HG02571 (cell line): Measurements from ENCODE around the gene RAB11FIP5.

Experiments
- ATAC-seq: cut with Tn5 transposase; IDR thresholded peaks from one replicate; pipeline ENCODE4 v1.9.1; 2021; ENCODE audit warnings: mild to moderate bottlenecking, moderate library complexity; ENCODE audit not compliant: unreplicated experiment

Gene RAB11FIP5

GRCh38 chr2:73035899-73036711 lies 76.6 kb downstream of the RAB11FIP5 start:
- ATAC-seq: no peak

- ATAC-seq: no peak
These were observed 77.9 kb downstream of the RAB11FIP5 start for GRCh38 chr2:73034661-73035375.

- no peak for ATAC-seq
These were observed 78.9 kb downstream of the RAB11FIP5 start for GRCh38 chr2:73033766-73034381.

GRCh38 chr2:73033142-73033765 lies 79.5 kb downstream of the RAB11FIP5 start:
- ATAC-seq: no peak

GRCh38 chr2:73032702-73033097 lies 80.0 kb downstream of the RAB11FIP5 start:
- no peak for ATAC-seq

GRCh38 chr2:73031725-73032701 lies 80.7 kb downstream of the RAB11FIP5 start:
- ATAC-seq: no peak

GRCh38 chr2:73031095-73031678 lies 81.6 kb downstream of the RAB11FIP5 start:
- no peak for ATAC-seq

- ATAC-seq: no peak
These were observed 83.9 kb downstream of the RAB11FIP5 start for GRCh38 chr2:73028841-73029240.

- ATAC-seq: no peak
These were observed 85.4 kb downstream of the RAB11FIP5 start for GRCh38 chr2:73027340-73027739.

GRCh38 chr2:73023497-73023896 lies 89.3 kb downstream of the RAB11FIP5 start:
- no peak for ATAC-seq
